Measurements from ENCODE around the gene DNAI1.

DNAI1 gene

GRCh38 chr9:34517185-34517584 is 58.6 kb downstream of the DNAI1 start:
- no peak overlapping the region for H3K4me3 ChIP-seq (ENCODE audit: low read depth, low read length)
- no peak for DNase-seq (ENCODE audit: low read depth)
- no peak for TF ChIP-seq CTCF (IDR thresholded peaks at IDR 0.05; ENCODE audit: insufficient read depth, low read depth, low read length, missing control alignments)

GRCh38 chr9:34518110-34518616 is 59.6 kb downstream of the DNAI1 start:
- TF ChIP-seq CTCF (IDR thresholded peaks at IDR 0.05; ENCODE audit: insufficient read depth, low read depth, low read length, missing control alignments) = no peak
- no peak overlapping the region for H3K4me3 ChIP-seq (ENCODE audit: low read depth, low read length)
- DNase-seq (ENCODE audit: low read depth) = no peak

- H3K4me3 ChIP-seq (ENCODE audit: low read depth, low read length) = no peak overlapping the region
- TF ChIP-seq CTCF (IDR thresholded peaks at IDR 0.05; ENCODE audit: insufficient read depth, low read depth, low read length, missing control alignments) = no peak
- DNase-seq (ENCODE audit: low read depth) = no peak
These were observed 60.3 kb downstream of the DNAI1 start for GRCh38 chr9:34518896-34519295.

GRCh38 chr9:34519321-34520020 is 60.9 kb downstream of the DNAI1 start:
- no peak for TF ChIP-seq CTCF (IDR thresholded peaks at IDR 0.05; ENCODE audit: insufficient read depth, low read depth, low read length, missing control alignments)
- no peak for DNase-seq (ENCODE audit: low read depth)
- no peak overlapping the region for H3K4me3 ChIP-seq (ENCODE audit: low read depth, low read length)

- H3K4me3 ChIP-seq (ENCODE audit: low read depth, low read length) = no peak overlapping the region
- no peak for DNase-seq (ENCODE audit: low read depth)
- TF ChIP-seq CTCF (IDR thresholded peaks at IDR 0.05; ENCODE audit: insufficient read depth, low read depth, low read length, missing control alignments) = no peak
These were observed 61.5 kb downstream of the DNAI1 start for GRCh38 chr9:34520096-34520495.

GRCh38 chr9:34520505-34521385 is 62.1 kb downstream of the DNAI1 start:
- no peak for DNase-seq (ENCODE audit: low read depth)
- no peak for TF ChIP-seq CTCF (IDR thresholded peaks at IDR 0.05; ENCODE audit: insufficient read depth, low read depth, low read length, missing control alignments)
- no peak overlapping the region for H3K4me3 ChIP-seq (ENCODE audit: low read depth, low read length)

All from GM12865 (cell line).